GM21360 (cell line): ENCODE data around the gene RAB35.

Experiments used
- ATAC-seq: cut with Tn5 transposase; IDR thresholded peaks from one replicate; pipeline ENCODE4 v1.9.1; 2021; ENCODE audit warnings: mild to moderate bottlenecking, moderate library complexity; ENCODE audit not compliant: unreplicated experiment

The RAB35 gene

GRCh38 chr12:120116441-120116791 is at the start of gene RAB35:
Gene RAB35 (minus strand): TSS chr12:120116753. CDS start chr12:120116650, 103 bp downstream.
- no peak for ATAC-seq

DNA sequence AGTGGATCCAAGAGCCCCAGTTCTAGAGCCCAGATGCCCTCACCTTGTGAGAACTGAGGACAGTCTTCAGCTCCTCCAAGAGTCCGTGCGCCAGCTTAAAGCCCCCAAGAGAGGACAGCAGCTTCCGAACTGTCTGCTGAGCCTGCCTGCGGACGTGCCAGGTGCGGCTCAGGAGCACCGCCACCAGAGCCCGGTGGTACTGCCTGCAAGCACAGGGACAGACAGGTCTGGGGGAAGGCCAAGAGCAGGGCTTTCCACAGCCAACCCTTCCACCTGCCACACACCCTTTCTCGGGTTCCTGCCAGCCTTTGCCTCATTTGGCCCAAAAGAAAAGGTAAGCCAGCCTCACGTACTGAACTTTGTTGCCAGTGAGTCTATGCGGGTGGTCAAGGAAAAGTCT is 47.7 kb upstream of the RAB35 start:
- ATAC-seq: no peak

DNA sequence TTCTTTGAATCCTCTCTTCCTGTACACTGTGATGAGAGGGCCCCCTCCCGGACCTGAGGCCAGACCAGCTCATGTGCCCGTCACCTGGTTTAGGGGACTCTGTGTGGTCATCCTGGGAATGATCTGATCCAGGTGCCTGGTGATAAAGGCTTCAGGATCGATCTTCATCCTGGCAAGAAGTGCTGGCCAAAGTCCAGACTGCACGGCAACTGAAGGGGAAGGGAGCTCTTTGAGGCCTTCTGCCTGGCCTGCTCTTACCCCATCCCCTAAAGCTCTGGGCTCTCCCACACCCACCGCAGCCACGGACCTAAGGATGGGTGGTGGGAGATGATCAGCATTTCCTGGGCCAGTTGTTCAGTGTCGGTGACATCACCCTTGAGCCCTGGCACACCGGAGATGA is 46.2 kb upstream of the RAB35 start:
- ATAC-seq: no peak

DNA sequence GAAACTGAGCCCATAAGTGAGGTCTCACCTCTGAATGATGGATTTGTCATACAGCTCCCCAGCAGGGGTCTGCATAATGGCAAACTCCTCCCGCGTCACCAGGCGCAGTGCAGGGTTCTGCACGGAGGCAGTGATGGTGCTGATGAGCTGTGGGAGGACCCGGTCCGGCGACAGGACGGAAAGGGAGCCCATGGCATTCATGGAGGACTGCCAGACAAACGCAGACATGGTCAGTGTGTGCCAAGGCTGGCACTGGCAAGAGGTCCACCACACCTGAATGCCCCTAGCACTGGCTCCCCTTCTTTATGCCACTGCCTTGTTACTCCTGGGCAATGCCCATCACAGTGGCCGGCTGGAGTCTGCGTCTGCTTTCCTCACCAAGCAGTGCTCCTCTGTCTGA is 45.3 kb upstream of the RAB35 start:
- ATAC-seq: no peak

GRCh38 chr12:120159509-120160237 is 43.1 kb upstream of the RAB35 start:
- no peak for ATAC-seq

GRCh38 chr12:120158351-120158750 is 41.8 kb upstream of the RAB35 start:
- no peak for ATAC-seq

- no peak for ATAC-seq
Measured at GRCh38 chr12:120157678-120158077, 41.1 kb upstream of the RAB35 start.

DNA sequence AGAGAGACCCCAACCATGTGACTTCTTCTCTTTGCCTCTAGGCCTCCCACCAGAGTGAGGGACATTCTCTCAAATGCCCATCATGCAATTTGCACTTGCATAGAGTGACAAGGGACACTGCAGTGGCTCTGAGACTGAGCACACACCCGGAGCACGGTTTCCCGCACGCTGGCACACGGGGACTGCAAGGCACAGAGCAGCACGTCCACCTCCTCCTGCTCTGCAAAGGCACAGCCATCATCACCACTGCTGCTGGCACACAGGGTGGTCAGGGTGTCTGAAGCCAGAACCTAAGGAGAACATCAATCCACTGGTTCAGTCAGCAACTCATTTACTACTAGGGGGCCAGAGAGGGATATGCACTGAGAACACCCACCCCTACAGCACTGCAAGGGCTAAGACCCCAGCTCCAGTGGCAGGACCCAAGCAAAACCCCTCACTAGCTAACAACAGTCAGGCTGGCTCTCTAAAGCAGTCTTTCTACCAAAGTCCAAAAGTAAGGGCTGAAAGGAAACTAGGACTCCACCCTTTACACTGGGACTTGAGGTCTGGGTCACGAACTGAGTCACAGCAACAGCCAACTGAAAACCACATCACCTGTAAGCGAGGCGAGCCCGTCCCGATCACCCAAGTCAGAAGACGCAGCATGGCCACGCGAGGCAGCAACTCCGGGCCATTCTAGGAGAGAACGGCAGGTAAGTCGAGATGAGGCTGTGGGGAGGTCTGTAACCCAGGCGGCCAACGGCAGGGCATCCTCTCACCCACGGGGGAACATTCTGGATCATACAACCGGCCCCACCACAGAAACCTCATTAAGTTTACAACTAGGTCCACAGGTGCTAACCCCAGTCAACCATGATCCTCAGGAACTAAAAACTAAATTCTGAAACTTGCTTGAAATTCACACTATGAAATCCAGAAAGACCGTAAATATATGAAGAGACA is 40.0 kb upstream of the RAB35 start:
- no peak for ATAC-seq

- ATAC-seq: no peak
Measured at GRCh38 chr12:120155072-120155471, 38.5 kb upstream of the RAB35 start.

DNA sequence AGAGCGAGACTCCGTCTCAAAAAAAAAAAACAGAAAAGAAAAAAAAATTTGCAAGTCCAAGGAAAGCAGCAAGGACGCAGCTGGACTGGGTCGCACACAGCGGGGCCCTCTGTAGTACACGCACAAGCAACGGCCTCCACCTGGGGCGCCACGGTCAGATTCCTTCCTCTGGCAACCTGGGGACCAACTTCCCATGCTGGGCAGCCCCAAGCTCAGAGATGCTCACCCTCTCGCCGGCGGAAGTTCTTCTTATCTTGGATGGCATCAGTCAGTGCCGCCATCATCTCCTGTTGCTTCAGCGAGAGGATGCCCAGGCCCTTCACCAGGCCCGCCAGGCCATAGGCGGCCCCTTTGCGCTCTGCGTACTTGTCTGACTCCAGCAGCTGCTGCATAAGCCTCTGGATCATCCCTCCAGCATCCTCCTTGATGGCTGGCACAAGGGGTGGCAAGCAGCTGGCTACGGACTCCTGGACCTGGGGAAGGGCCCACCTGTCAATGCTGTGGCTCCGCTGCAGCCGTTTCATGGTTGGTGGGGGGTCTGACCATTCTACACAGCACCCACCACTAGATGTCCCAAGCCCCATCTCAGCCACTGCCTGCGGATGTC is 34.5 kb upstream of the RAB35 start:
- ATAC-seq: no peak

GRCh38 chr12:120148011-120148410 is 31.5 kb upstream of the RAB35 start:
- no peak for ATAC-seq

DNA sequence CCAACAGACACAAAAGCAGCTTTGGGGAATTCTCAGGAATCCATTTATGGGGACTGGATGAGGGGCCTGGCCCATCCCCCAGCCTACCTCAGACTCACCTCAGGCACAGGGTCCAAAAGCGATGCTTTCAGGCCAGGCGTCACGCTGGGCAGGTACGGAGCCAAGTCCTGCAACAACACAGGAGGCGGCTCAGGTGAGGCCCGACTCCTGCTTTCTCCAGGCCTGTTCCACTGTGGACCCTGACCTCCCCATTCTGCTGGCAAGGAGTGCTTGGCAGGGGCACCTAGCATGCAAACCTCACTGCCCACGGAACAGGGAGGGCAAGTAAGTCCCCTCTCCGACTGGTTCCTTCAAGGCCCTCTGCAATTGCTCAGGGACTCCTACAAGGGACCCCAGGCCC is 28.6 kb upstream of the RAB35 start:
- ATAC-seq: no peak

DNA sequence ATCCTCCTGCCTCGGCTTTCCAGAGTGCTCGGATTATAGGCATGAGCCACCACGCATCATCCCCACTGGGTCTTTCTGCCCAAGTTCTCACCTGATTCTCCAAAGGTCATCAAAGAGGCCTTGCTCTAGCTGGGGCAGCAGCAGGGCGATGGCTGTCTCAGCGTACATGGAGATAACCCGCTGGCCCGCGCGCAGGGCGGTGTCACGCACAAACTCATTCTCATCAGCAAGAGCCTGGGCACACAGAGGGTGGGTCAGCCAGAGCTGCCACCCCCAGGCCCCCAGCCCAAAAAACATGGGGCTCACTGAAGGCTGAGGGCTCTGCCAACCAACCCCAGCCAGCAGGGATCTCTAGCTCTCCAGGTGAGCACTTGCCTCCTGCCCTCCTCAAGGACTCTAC is 27.7 kb upstream of the RAB35 start:
- no peak for ATAC-seq

DNA sequence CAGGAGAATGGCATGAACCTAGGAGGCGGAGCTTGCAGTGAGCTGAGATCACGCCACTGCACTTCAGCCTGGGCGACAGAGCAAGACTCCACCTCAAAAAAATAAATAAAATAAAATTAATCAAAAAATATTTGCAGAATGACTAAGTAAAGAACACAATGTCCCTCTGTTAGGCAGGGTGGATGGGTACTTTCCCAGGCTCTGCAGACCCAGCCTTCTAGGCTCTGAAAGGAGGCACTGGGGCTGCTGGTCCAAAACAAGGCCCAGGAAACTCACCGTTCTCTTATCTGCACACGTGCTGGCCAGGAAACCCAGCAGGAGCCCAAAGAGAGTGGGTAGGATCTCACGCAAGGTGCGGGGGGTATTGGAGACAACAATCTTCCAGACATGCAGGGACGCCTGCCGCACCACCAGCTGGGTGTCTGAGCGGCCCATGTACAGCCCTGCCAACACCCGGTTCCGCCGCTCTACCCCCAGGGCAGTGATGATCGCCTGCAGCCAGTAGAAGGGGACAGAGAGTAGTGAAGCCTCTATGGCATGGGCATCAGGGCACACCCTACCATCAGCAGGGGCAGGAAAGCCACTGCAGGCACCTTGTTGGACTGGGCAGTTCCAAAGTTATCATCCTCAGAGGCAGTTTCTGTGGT is 25.8 kb upstream of the RAB35 start:
- no peak for ATAC-seq

DNA sequence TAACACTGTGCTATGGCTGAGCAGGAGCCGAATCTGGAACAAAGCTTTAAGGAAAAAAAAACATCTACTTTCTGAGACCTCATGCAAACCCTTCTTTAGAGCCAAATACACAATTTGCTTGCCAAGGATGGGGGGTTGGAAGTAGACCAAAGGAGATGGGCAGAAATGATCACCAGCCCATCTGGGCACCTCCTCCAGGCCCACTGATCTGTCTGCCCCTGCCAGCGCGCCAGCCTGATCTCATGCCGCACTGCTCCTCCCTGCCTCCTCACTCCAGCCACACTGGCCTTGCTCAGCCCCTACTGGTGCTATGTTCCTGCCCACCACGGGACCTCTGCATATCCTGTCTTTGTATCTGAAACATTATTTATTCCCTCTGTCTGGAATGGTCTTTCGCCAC is 24.8 kb upstream of the RAB35 start:
- no peak for ATAC-seq

DNA sequence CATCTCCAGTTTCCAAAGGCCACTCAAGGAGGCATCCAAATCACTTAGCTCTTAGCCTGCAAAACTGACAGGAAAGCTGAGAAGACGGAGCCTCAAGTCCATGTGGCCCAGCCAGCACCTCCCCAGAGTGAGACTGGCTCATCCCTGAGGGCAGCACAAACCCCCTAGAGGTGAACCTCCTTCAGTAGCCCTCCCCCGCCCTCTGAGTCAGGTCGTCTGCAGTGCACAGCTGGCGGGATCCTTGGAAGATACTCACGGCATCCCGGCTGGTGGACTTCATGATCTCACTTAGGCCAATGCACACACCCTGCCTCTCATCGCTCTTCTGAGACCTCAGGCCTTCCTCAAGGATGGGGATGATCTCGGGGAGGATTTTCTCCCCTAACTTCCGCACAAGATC is 24.1 kb upstream of the RAB35 start:
- no peak for ATAC-seq

DNA sequence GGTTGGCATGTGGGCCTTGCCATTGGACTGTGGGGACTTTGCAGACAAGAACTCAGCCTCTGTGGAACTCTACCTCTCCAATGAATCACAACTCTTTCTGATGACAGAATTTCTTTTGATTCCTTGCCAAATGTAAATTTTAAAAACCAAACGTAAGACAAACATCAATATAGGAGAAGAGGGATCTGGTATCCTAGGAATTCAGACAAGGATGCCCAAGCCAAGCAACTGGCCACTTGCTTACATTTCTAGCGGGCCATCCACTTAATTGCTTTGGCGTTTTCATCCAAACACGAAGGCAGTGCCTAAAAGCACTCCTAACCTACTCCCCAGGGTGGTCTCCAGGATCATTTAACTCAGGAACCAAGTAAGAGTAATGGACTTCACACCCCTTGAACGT is 23.4 kb upstream of the RAB35 start:
- ATAC-seq: no peak

- no peak for ATAC-seq
Measured at GRCh38 chr12:120138366-120138765, 21.8 kb upstream of the RAB35 start.

GRCh38 chr12:120137833-120138232 is 21.3 kb upstream of the RAB35 start:
- no peak for ATAC-seq

DNA sequence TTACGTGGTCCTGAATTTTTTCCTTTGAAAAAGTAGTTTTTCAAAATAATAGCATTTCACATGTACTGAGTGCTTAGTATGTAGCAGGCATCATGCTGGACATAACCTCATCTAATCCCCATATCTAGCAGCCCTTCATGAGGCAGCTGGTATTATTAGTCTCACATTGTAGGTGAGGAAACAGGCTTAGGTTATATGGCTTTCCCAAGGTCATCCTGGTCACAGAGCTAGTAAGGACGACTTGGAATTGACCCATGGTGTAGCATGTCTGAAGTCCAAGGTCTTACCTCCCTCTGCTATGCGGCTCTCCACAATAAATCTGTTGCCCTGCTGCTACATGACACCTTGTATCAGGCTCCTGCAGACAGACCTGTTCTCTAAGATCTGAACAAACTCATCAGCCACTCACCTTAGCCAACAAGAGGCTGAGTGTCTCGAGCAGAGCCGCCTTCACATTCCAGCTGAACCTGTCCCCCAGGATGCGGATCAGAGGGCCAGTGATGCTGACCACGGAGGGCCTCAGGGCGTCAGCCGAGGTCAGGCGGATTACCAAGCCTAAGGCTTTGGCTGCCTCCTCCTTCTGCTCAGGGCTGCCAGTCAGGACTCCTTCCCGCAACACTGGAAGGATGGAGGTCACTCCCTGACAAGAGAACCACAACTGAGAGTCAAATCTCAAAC is 19.7 kb upstream of the RAB35 start:
- ATAC-seq: no peak
